Trophoblast cell (in vitro differentiated cells and primary cell): ENCODE results near the gene MYH15.

Experiments used
- DNase-seq, 2 donors: peaks; one replicate each; pipeline ENCODE4 v3.0.0-alpha.2; 2016
- H2AFZ ChIP-seq: 2 replicates; pipeline ENCODE4 v1.6.1; 2013; ENCODE audit warnings: low read length, moderate library complexity, mild to moderate bottlenecking; ENCODE audit not compliant: insufficient read depth, poor library complexity
- H2AK5ac ChIP-seq: 2 replicates; pipeline ENCODE4 v1.6.1; 2013; ENCODE audit warnings: mild to moderate bottlenecking, low read length
- H2BK120ac ChIP-seq: 2 replicates; pipeline ENCODE4 v1.6.1; 2013; ENCODE audit warnings: low read length, mild to moderate bottlenecking, moderate library complexity; ENCODE audit not compliant: insufficient read depth, poor library complexity
- H2BK12ac ChIP-seq: 2 replicates; pipeline ENCODE4 v1.6.1; 2013; ENCODE audit warnings: mild to moderate bottlenecking, low read length, moderate library complexity
- H2BK5ac ChIP-seq: 2 replicates; pipeline ENCODE4 v1.6.1; 2013; ENCODE audit warnings: low read length, low read depth, moderate library complexity, mild to moderate bottlenecking; ENCODE audit not compliant: poor library complexity
- H3K14ac ChIP-seq: 2 replicates; pipeline ENCODE4 v1.6.1; 2013; ENCODE audit warnings: mild to moderate bottlenecking, low read length
- H3K18ac ChIP-seq: 2 replicates; pipeline ENCODE4 v1.6.1; 2013; ENCODE audit warnings: mild to moderate bottlenecking, low read length
- H3K23ac ChIP-seq: 2 replicates; pipeline ENCODE4 v1.6.1; 2013; ENCODE audit warnings: low read length
- H3K27ac ChIP-seq: 2 replicates; pipeline ENCODE4 v1.5.1; 2013; ENCODE audit warnings: low read depth, mild to moderate bottlenecking, inconsistent platforms, low read length, moderate library complexity
- H3K27me3 ChIP-seq: 2 replicates; pipeline ENCODE4 v1.6.1; 2013; ENCODE audit warnings: inconsistent platforms, mild to moderate bottlenecking, low read length, moderate library complexity; ENCODE audit not compliant: insufficient read depth
- H3K36me3 ChIP-seq, 2 experiments: 1 replicate in 1 of 2; 2 replicates in 1 of 2; pipeline ENCODE4 v1.6.1; 2013; ENCODE audit warnings: low read length in 2 of 2, mild to moderate bottlenecking in 2 of 2, moderate library complexity in 1 of 2; ENCODE audit not compliant: insufficient read depth in 2 of 2, control insufficient read depth in 1 of 2
- H3K4ac ChIP-seq: 2 replicates; pipeline ENCODE4 v1.6.1; 2013; ENCODE audit warnings: low read depth, mild to moderate bottlenecking, low read length, moderate library complexity
- H3K4me1 ChIP-seq, 2 experiments: 1 replicate in 1 of 2; 2 replicates in 1 of 2; pipeline ENCODE4 v1.6.1; 2013; ENCODE audit warnings: low read length in 2 of 2, mild to moderate bottlenecking in 2 of 2, moderate library complexity in 1 of 2; ENCODE audit not compliant: insufficient read depth in 2 of 2, control insufficient read depth in 1 of 2
- H3K4me2 ChIP-seq: 2 replicates; pipeline ENCODE4 v1.6.1; 2013; ENCODE audit warnings: inconsistent platforms, mild to moderate bottlenecking, low read length, moderate library complexity
- H3K4me3 ChIP-seq: 2 replicates; pipeline ENCODE4 v1.5.1; 2013; ENCODE audit warnings: mild to moderate bottlenecking, low read depth, low read length, inconsistent platforms
- H3K79me1 ChIP-seq: one replicate; pipeline ENCODE4 v1.6.1; 2013; ENCODE audit warnings: low read length
- H3K79me2 ChIP-seq: 2 replicates; pipeline ENCODE4 v1.6.1; 2013; ENCODE audit warnings: low read length, mild to moderate bottlenecking; ENCODE audit not compliant: control insufficient read depth, insufficient read depth, poor library complexity
- H3K9ac ChIP-seq: 2 replicates; pipeline ENCODE4 v1.6.1; 2013; ENCODE audit warnings: mild to moderate bottlenecking, low read length
- H3K9me3 ChIP-seq: 2 replicates; pipeline ENCODE4 v1.6.1; 2013; ENCODE audit warnings: low read depth, mild to moderate bottlenecking, control low read depth, inconsistent platforms, low read length; ENCODE audit not compliant: insufficient read depth
- H4K12ac ChIP-seq: 2 replicates; pipeline ENCODE4 v1.6.1; 2013; ENCODE audit warnings: low read depth, mild to moderate bottlenecking, low read length, moderate library complexity
- H4K8ac ChIP-seq: 2 replicates; pipeline ENCODE4 v1.6.1; 2013; ENCODE audit warnings: low read depth, mild to moderate bottlenecking, low read length, moderate library complexity
- H4K91ac ChIP-seq: one replicate; pipeline ENCODE4 v1.6.1; 2013; ENCODE audit warnings: low read depth, mild to moderate bottlenecking, low read length, moderate library complexity
- WGBS: extraction: QIAGEN DNeasy Blood & Tissue Kit; methylation state at CpG from one replicate; pipeline ENCODE4 v1.1.7; 2013; ENCODE audit warnings: missing lambda C conversion rate; ENCODE audit not compliant: insufficient read length, insufficient coverage; ENCODE audit errors: extremely low coverage; 5-methylcytosine and 5-hydroxymethylcytosine counted together

The MYH15 gene

DNA sequence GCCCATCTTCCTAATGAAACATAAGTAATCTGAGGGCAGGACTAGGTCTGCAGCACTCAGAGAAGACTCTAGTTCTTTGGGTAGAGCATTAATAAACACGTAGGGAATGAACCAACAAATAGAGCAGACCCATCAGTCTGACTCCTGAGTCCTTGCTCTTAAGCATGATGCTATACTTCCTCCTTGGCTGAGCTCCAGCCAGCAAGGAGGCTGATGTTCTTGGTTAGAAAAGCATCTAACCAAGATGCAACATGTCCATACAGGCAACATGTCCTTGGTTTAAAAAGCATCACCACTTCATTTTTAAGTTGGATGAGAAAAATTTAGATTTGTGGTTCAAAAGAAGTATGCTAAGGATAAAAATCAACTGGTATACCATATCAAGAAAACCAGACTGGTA is 8.5 kb upstream of the MYH15 start:
- Histone ChIP-seq H3K4me2 (no peak overlapping the region), H3K9me3 (no peaks in the 10 kb centered on the region), H3K27me3 (no peaks in the 10 kb centered on the region), H3K4me1 (peaks cover 2 to 3% of the 10 kb centered on the region in 2 experiments), H2BK120ac (no peak overlapping the region), H4K12ac (no peak overlapping the region), H3K9ac (no peak overlapping the region), H4K8ac (no peak overlapping the region), H3K23ac (no peak overlapping the region), H2AFZ (no peak overlapping the region), H4K91ac (no peak overlapping the region), H3K36me3 (no peaks in the 10 kb centered on the region), H3K79me1 (peaks cover 2% of the 10 kb centered on the region), H3K4ac (no peak overlapping the region), H3K14ac (no peak overlapping the region), H3K27ac (no peak overlapping the region), H3K4me3 (no peak overlapping the region), H3K18ac (no peak overlapping the region), H2AK5ac (no peak overlapping the region), H3K79me2 (no peaks in the 10 kb centered on the region), H2BK5ac (no peak overlapping the region), H2BK12ac (no peak overlapping the region)
- no CpG with 5 or more reads among the region's 1 CpG for WGBS
- no peak for DNase-seq

DNA sequence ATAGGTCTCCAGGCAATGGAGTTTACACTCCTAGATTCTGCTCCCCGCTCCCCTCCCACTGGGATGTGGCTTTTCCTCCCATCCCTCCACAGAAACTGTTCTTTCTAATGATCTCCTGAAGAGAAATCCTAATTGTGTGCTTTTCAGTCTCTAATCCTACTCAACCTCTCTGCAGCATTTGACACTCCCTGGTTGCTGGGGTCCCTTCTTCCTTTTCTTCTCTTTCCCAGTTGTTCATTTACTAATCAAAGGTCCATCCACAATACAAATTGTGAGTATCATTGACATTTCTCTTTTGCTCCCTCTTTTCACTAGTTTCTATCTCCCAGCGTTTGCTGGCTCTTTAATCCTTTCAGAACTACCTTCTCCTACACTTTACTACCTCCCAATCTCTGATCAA is 6.5 kb upstream of the MYH15 start:
- no peak overlapping the region for H2AFZ ChIP-seq
- H2BK5ac ChIP-seq = no peak overlapping the region
- no peak overlapping the region for H4K8ac ChIP-seq
- H3K9me3 ChIP-seq = no peaks in the 10 kb centered on the region
- no peaks in the 10 kb centered on the region for H3K79me2 ChIP-seq
- peaks cover 0 to under 1% of the 10 kb centered on the region in 2 experiments for H3K4me1 ChIP-seq
- H2AK5ac ChIP-seq = no peak overlapping the region
- DNase-seq = no peak
- no peak overlapping the region for H3K23ac ChIP-seq
- no peaks in the 10 kb centered on the region for H3K36me3 ChIP-seq
- no peak overlapping the region for H3K4me2 ChIP-seq
- no peak overlapping the region for H3K9ac ChIP-seq
- no peaks in the 10 kb centered on the region for H3K27me3 ChIP-seq
- no peak overlapping the region for H3K14ac ChIP-seq
- no peak overlapping the region for H3K4ac ChIP-seq
- H3K18ac ChIP-seq = no peak overlapping the region
- H2BK12ac ChIP-seq = no peak overlapping the region
- H3K4me3 ChIP-seq = no peak overlapping the region
- no peak overlapping the region for H2BK120ac ChIP-seq
- H4K91ac ChIP-seq = no peak overlapping the region
- no peak overlapping the region for H3K27ac ChIP-seq
- H4K12ac ChIP-seq = no peak overlapping the region
- no CpG with 5 or more reads among the region's 2 CpGs for WGBS
- no peaks in the 10 kb centered on the region for H3K79me1 ChIP-seq

DNA sequence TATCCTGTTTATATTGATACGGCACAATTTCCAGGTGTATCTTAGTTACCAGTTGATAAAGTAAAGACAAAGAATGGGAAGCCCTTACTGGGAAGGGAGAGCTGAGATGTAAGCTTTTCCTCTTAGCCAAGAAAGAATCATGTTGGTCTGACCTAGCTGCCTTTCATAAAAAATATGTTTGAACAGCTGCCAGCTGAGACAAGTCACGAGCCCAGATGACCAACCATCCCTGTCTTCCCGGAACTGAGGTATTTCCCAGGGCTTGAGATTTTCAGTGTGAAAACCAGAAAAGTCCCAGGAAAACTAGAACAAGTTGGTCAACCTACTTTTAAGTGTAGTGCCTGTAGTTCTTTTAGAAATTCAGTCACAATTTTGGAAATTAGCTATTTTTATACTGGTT is 3.6 kb upstream of the MYH15 start:
- H4K8ac ChIP-seq = no peak overlapping the region
- H2BK12ac ChIP-seq = no peak overlapping the region
- H3K9ac ChIP-seq = no peak overlapping the region
- H3K4me3 ChIP-seq = no peak overlapping the region
- WGBS = no CpG with 5 or more reads among the region's 3 CpGs
- H3K18ac ChIP-seq = no peak overlapping the region
- no peak overlapping the region for H4K12ac ChIP-seq
- peaks cover 3 to 5% of the 10 kb centered on the region in 2 experiments for H3K4me1 ChIP-seq
- H3K9me3 ChIP-seq = no peaks in the 10 kb centered on the region
- H3K27ac ChIP-seq = no peak overlapping the region
- H3K4me2 ChIP-seq = no peak overlapping the region
- H3K36me3 ChIP-seq = no peaks in the 10 kb centered on the region
- no peaks in the 10 kb centered on the region for H3K27me3 ChIP-seq
- no peak overlapping the region for H2BK120ac ChIP-seq
- no peak overlapping the region for H2BK5ac ChIP-seq
- no peak overlapping the region for H3K14ac ChIP-seq
- H3K4ac ChIP-seq = no peak overlapping the region
- no peak overlapping the region for H3K23ac ChIP-seq
- H3K79me1 ChIP-seq = peaks cover 2% of the 10 kb centered on the region
- no peak for DNase-seq
- no peaks in the 10 kb centered on the region for H3K79me2 ChIP-seq
- no peak overlapping the region for H2AFZ ChIP-seq
- no peak overlapping the region for H2AK5ac ChIP-seq
- H4K91ac ChIP-seq = no peak overlapping the region

DNA sequence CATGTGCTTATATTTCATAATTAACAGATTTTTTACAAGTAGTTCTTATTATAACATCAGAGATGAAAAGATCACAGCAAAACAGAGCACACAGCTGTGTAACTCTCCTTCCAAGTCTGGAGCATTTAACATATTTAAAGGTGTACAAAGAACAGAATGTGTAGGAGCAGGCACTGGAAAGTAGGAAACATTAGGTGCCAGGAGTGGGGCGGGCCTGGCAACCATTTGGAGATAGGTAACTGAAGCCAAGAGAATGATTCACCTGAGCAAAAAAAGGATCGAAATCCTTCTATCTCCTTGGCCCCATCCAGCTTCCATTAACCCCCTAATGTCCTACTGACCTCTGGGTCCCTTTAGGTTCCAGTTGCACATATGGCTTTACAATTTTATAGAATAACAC is 2.3 kb upstream of the MYH15 start:
- Histone ChIP-seq H2BK120ac (no peak overlapping the region), H3K4me1 (peaks cover 3 to 5% of the 10 kb centered on the region in 2 experiments), H3K4ac (no peak overlapping the region), H3K4me3 (no peak overlapping the region), H3K27ac (no peak overlapping the region), H4K12ac (no peak overlapping the region), H4K91ac (no peak overlapping the region), H2BK12ac (no peak overlapping the region), H3K79me2 (no peaks in the 10 kb centered on the region), H3K79me1 (peaks cover 2% of the 10 kb centered on the region), H3K4me2 (no peak overlapping the region), H3K18ac (no peak overlapping the region), H3K27me3 (no peaks in the 10 kb centered on the region), H2AK5ac (no peak overlapping the region), H3K23ac (no peak overlapping the region), H2BK5ac (no peak overlapping the region), H3K36me3 (no peaks in the 10 kb centered on the region), H4K8ac (no peak overlapping the region), H3K9ac (no peak overlapping the region), H3K14ac (no peak overlapping the region), H3K9me3 (no peaks in the 10 kb centered on the region), H2AFZ (no peak overlapping the region)
- WGBS = no CpG with 5 or more reads among the region's 2 CpGs
- no peak for DNase-seq
